Chondrocyte (in vitro differentiated cells): Measurements from ENCODE around the gene CBFA2T2. TPM values are rescaled to one million over a fixed set of nuclear protein-coding genes. Genes with fewer than 3 reads are reported as not detected.

ENCODE experiments used
- DNase-seq: peaks from one replicate; pipeline ENCODE4 v3.0.0; 2021; ENCODE audit warnings: mixed read lengths, low spot score
- H3K27ac Mint-ChIP-seq: one replicate; pipeline ENCODE4 v1.8.0; 2021; ENCODE audit warnings: mild to moderate bottlenecking, moderate library complexity, mixed read lengths; ENCODE audit not compliant: unreplicated experiment
- H3K27me3 Mint-ChIP-seq: 2 replicates; pipeline ENCODE4 v1.8.0; 2021; ENCODE audit warnings: low read depth, mixed read lengths
- H3K36me3 Mint-ChIP-seq: 2 replicates; pipeline ENCODE4 v1.8.0; 2021; ENCODE audit warnings: low read depth, mixed read lengths
- H3K4me1 Mint-ChIP-seq: 2 replicates; pipeline ENCODE4 v1.8.0; 2021; ENCODE audit warnings: low read depth, mild to moderate bottlenecking, mixed read lengths
- H3K4me3 Mint-ChIP-seq: one replicate; pipeline ENCODE4 v1.8.0; 2021; ENCODE audit warnings: mild to moderate bottlenecking, moderate library complexity, mixed read lengths; ENCODE audit not compliant: unreplicated experiment
- H3K9me3 Mint-ChIP-seq: 2 replicates; pipeline ENCODE4 v1.8.0; 2021; ENCODE audit warnings: low read depth, mixed read lengths
- total RNA-seq: library from RNA; stranded (reverse); gene quantifications from 3 replicates; pipeline ENCODE4 v1.2.1, GENCODE V29; 2021
- TF ChIP-seq, protein P1 (sequence below): fragments of 200-600 bp; sonication (generic); IDR thresholded peaks from 2 replicates; pipeline ENCODE4 v1.5.0; 2021; ENCODE audit warnings: antibody characterized with exemption, mild to moderate bottlenecking, moderate library complexity

Gene CBFA2T2
- total RNA-seq, 1 donor from 2014 or later: 23.5 TPM

DNA sequence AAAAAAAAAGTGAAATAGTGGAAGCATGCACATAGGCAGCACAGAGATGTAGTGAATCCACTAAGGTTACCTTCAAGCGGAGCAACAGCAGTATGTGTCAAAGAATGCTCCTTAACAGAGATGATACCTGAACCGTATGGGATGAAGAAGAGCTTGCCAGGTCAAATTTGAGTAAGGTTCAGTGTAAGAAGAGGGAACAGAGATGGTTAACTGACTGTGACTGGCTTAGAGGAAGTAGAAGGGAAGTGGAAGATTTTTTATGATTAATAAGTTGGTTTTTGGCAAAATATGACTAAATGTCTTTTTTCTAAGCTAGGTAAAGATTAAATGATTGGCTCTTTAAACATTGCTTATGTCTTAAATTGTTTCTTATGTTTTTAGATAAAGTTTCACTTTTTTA lies 119.6 kb downstream of the CBFA2T2 start:
- H3K27ac Mint-ChIP-seq: peak overlapping the region; percentile 25
- H3K4me3 Mint-ChIP-seq: no peak overlapping the region
- no peak for DNase-seq
- TF ChIP-seq, protein P1, sequence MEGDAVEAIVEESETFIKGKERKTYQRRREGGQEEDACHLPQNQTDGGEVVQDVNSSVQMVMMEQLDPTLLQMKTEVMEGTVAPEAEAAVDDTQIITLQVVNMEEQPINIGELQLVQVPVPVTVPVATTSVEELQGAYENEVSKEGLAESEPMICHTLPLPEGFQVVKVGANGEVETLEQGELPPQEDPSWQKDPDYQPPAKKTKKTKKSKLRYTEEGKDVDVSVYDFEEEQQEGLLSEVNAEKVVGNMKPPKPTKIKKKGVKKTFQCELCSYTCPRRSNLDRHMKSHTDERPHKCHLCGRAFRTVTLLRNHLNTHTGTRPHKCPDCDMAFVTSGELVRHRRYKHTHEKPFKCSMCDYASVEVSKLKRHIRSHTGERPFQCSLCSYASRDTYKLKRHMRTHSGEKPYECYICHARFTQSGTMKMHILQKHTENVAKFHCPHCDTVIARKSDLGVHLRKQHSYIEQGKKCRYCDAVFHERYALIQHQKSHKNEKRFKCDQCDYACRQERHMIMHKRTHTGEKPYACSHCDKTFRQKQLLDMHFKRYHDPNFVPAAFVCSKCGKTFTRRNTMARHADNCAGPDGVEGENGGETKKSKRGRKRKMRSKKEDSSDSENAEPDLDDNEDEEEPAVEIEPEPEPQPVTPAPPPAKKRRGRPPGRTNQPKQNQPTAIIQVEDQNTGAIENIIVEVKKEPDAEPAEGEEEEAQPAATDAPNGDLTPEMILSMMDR: no peak
- peaks cover 26% of the 10 kb centered on the region for H3K36me3 Mint-ChIP-seq
- H3K27me3 Mint-ChIP-seq: no peaks in the 10 kb centered on the region
- no peaks in the 10 kb centered on the region for H3K9me3 Mint-ChIP-seq
- no peaks in the 10 kb centered on the region for H3K4me1 Mint-ChIP-seq

DNA sequence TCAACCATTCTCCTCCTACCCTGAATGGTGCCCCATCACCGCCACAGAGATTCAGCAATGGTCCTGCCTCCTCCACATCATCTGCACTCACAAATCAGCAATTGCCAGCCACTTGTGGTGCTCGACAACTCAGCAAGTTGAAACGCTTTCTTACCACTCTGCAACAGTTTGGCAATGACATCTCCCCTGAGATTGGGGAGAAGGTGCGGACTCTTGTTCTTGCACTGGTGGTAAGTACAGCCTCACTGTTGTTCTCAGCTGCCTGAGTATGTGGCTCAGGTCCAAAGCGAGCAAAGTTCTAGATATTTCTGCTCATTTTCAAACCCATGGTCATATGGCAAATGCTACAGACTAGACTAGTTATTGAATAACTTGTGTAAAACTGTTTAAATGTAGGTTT lies 121.2 kb downstream of the CBFA2T2 start:
- no peak for DNase-seq
- Mint-ChIP-seq H3K9me3 (no peaks in the 10 kb centered on the region), H3K4me1 (no peaks in the 10 kb centered on the region), H3K27ac (no peak overlapping the region), H3K36me3 (peaks cover 26% of the 10 kb centered on the region), H3K4me3 (no peak overlapping the region), H3K27me3 (no peaks in the 10 kb centered on the region)
- TF ChIP-seq, protein P1: no peak

DNA sequence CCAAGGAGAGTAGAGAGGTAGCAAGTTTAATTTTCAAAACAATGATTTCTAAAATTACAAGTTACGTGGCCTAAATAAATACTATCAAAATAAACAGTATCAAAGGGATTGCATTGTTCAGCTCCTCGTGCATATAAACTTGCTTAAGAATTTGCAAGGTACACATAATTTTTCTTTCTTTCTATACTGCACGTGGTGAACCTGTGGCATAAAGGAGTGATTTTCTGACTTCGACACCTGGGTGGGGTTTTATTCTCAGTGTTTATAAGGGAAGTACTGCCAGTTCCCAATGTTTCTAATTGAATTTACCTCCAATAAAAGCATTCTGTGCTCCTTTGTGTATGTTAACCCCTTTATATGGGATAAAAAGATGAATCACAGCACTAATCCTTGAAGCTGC lies 122.1 kb downstream of the CBFA2T2 start:
- Mint-ChIP-seq H3K36me3 (peaks cover 25% of the 10 kb centered on the region), H3K27me3 (no peaks in the 10 kb centered on the region), H3K9me3 (no peaks in the 10 kb centered on the region), H3K27ac (no peak overlapping the region), H3K4me3 (no peak overlapping the region), H3K4me1 (no peaks in the 10 kb centered on the region)
- no peak for DNase-seq
- TF ChIP-seq, protein P1: no peak

DNA sequence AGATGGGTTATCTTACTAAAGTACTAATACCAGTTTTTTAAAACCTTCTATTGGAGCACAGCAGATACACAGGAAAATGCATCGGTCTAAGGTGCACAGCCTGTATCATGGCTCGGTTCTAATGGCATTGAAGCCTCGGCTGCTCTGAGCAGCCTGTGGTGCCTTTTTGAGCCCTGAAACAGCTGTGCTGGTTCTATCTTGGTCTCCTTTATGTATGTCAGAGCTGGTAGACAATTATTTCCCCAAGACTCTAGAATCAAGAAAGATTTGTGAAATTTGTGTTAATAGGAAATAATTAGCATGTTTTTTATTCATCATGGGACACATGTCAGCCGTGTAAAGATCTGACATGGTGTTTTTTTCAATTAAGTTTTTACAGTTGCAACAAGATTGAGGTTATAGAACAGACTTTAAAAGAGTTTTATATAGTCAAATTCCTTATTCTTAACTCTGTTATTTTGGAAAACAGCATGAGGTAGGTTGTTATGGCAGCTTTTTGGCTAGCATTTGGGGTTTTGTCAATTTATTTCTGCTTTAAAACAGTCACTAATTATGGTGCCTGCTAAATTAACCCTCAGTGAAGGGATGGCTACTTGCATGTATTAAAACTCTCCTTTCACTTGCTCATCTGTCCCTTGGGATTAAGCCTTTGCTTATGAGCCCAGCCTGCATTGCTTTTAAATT lies 132.0 kb downstream of the CBFA2T2 start:
- H3K9me3 Mint-ChIP-seq: no peaks in the 10 kb centered on the region
- H3K36me3 Mint-ChIP-seq: peaks cover 32% of the 10 kb centered on the region
- H3K4me1 Mint-ChIP-seq: no peaks in the 10 kb centered on the region
- TF ChIP-seq, protein P1: no peak
- no peaks in the 10 kb centered on the region for H3K27me3 Mint-ChIP-seq
- H3K27ac Mint-ChIP-seq: no peak overlapping the region
- H3K4me3 Mint-ChIP-seq: no peak overlapping the region
- no peak for DNase-seq

DNA sequence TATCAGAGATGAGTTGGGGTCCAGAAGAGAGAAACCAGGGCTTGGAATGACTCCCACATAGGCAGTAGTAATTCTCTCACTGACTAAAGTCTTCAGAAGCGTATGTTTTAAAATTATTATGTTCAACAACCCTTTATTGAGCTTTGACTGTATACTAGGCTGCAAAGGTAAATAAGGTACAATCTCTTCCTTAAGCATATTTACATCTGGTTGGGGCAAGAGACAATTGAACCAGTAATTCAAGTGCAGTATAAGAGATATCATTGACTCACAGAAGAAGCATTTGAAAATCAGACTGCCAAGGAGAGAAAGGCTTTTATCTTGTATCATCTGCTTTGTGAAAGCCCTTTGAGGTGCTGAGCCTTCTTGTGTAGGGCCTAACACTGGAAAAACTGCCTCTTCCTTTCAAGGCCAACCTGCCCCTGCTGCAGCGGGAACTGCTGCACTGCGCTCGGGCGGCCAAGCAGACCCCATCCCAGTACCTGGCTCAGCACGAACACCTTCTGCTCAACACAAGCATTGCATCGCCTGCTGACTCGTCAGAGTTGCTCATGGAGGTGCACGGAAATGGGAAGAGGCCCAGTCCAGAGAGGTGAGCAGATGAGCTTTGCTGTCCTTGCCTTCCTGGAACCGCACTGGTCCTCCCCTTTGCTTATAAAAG lies 132.9 kb downstream of the CBFA2T2 start:
- H3K4me3 Mint-ChIP-seq: no peak overlapping the region
- no peak for DNase-seq
- no peaks in the 10 kb centered on the region for H3K27me3 Mint-ChIP-seq
- TF ChIP-seq, protein P1: no peak
- H3K27ac Mint-ChIP-seq: no peak overlapping the region
- no peaks in the 10 kb centered on the region for H3K4me1 Mint-ChIP-seq
- H3K9me3 Mint-ChIP-seq: no peaks in the 10 kb centered on the region
- H3K36me3 Mint-ChIP-seq: peaks cover 37% of the 10 kb centered on the region
